ENCODE results near the gene PTPRQ. TPM values are rescaled to one million over a fixed set of nuclear protein-coding genes. Genes with fewer than 3 reads are reported as not detected.

PTPRQ gene, protein sequence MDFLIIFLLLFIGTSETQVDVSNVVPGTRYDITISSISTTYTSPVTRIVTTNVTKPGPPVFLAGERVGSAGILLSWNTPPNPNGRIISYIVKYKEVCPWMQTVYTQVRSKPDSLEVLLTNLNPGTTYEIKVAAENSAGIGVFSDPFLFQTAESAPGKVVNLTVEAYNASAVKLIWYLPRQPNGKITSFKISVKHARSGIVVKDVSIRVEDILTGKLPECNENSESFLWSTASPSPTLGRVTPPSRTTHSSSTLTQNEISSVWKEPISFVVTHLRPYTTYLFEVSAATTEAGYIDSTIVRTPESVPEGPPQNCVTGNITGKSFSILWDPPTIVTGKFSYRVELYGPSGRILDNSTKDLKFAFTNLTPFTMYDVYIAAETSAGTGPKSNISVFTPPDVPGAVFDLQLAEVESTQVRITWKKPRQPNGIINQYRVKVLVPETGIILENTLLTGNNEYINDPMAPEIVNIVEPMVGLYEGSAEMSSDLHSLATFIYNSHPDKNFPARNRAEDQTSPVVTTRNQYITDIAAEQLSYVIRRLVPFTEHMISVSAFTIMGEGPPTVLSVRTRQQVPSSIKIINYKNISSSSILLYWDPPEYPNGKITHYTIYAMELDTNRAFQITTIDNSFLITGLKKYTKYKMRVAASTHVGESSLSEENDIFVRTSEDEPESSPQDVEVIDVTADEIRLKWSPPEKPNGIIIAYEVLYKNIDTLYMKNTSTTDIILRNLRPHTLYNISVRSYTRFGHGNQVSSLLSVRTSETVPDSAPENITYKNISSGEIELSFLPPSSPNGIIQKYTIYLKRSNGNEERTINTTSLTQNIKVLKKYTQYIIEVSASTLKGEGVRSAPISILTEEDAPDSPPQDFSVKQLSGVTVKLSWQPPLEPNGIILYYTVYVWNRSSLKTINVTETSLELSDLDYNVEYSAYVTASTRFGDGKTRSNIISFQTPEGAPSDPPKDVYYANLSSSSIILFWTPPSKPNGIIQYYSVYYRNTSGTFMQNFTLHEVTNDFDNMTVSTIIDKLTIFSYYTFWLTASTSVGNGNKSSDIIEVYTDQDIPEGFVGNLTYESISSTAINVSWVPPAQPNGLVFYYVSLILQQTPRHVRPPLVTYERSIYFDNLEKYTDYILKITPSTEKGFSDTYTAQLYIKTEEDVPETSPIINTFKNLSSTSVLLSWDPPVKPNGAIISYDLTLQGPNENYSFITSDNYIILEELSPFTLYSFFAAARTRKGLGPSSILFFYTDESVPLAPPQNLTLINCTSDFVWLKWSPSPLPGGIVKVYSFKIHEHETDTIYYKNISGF (N-terminal part only)
- total RNA-seq (2014; rRNA removed; shearing (Covaris generic)) (0.11 and 0.76 TPM in 2 replicates), polyA plus RNA-seq (2016; fragmentation: Nextera tagmentation; extraction: Ambion mirVana) (0.15 and 0.18 TPM in 2 replicates)

DNA sequence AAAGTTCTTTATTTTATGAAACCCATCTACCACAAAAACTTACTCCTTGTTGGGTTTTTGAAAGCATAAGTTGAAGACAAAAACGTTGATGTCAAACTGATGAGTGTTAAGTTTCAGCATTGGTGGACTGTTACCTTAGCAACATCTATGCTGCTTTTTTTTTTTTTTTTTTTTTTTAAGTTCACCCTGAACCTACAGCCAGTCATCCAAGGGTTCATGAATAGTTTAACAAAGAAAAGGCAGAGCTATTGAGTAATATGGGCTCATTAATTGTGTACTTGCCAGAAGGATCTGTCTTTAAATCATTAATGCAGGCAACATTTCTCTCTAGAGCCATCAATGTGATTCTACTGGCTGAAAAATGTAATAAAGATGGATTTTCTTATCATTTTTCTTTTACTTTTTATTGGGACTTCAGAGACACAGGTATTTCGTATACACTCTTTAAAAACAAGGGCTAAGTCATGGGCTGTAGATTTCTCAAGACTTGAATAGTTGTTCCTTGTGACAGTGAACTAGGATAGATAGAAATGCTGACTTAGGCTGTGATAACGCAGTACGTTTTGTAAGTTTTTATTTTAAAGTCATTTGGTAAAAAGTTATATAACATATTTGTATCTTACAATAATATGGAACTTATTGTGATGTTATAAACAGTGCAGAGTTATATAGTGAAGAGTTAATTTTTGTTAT is at the start of gene PTPRQ:
Gene PTPRQ, plus strand, starts transcription at position 262 of the 693 bp plus-strand sequence. Its CDS starts 111 bp downstream, at position 373.
- Histone ChIP-seq H3K4me1 (ENCODE audit: insufficient read depth) (peaks cover 48% of the 10 kb centered on the region), H4K20me1 (ENCODE audit: insufficient read depth) (no peaks in the 10 kb centered on the region), H3K4me2 (ENCODE audit: unreplicated experiment) (peak within 1 kb of the TSS; percentile 45), H3K9me2 (ENCODE audit: insufficient read depth) (no peaks in the 10 kb centered on the region), H3K9ac (no peak within 1 kb of the TSS), H3F3A (ENCODE audit: insufficient read depth) (peaks cover 6% of the 10 kb centered on the region; the same call in 1 of the 2 replicates), H3K27ac (no peak within 1 kb of the TSS), H3K4me3 (peak within 1 kb of the TSS; percentile 19), H3K36me3 (ENCODE audit: low read depth) (no peaks in the 10 kb centered on the region), H3K27me3 (replicated peaks; ENCODE audit: insufficient read depth) (no peaks in the 10 kb centered on the region), H3K9me3 (ENCODE audit: low read depth) (no peaks in the 10 kb centered on the region), H3K79me2 (ENCODE audit: insufficient read depth) (no peaks in the 10 kb centered on the region), H2AFZ (peak within 1 kb of the TSS; percentile 26; the same call in 1 of the 2 replicates)
- peak; percentile 43 for DNase-seq
- whole genome bisulfite sequencing, 2 experiments (ENCODE audit: low coverage in 1 of 2, low lambda C conversion rate in 2 of 2, missing lambda C conversion rate in 2 of 2) = 48 to 55% methylated on average over 4 of the region's 4 CpGs
- in situ Hi-C loops (cut with MboI) = no loop called here
- TF ChIP-seq EZH2phosphoT487 (IDR thresholded peaks at IDR 0.05; ENCODE audit: insufficient read depth, low read depth) = no peak
- TF ChIP-seq EZH2 (IDR thresholded peaks at IDR 0.05; ENCODE audit: insufficient read depth, poor library complexity, severe bottlenecking) = no peak

DNA sequence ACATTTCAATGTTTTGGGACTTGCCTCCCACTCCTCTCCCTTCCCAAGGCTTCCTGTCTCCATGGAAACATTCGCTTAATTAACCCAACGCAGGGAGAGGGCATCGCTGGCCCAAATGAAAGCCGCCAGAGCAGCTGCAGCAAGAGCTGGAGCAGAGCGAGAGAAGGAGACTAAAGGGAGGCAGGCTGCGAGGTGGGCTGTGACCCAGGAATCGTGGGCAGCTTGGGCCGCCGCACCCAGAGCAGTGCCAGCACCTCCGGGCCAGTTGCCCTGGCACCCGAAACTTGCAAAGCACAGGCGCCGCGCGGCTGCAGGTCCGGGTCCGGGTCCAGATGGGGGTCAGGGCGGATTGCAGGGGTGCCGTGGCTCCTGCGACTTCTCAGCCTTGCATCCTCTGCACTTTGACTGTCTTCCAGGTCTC is 43.5 kb upstream of the PTPRQ start:
- H2AFZ ChIP-seq = peak overlapping the region; percentile 42
- H3K4me3 ChIP-seq = no peak overlapping the region
- no peaks in the 10 kb centered on the region for H3K36me3 ChIP-seq (ENCODE audit: low read depth)
- WGBS, 2 experiments (ENCODE audit: low coverage in 1 of 2, low lambda C conversion rate in 2 of 2, missing lambda C conversion rate in 2 of 2) = 43 to 50% methylated on average over 19 to 20 of the region's 20 CpGs
- no peak for DNase-seq
- H3K79me2 ChIP-seq (ENCODE audit: insufficient read depth) = no peaks in the 10 kb centered on the region
- in situ Hi-C loops (cut with MboI) = loop anchor here (25.0 kb wide), 1 partner anchor 537 kb away; the partner anchor contains the start of gene LIN7A
- H4K20me1 ChIP-seq (ENCODE audit: insufficient read depth) = no peaks in the 10 kb centered on the region
- no peaks in the 10 kb centered on the region for H3K27me3 ChIP-seq (replicated peaks; ENCODE audit: insufficient read depth)
- no peak overlapping the region for H3K9ac ChIP-seq
- H3K4me2 ChIP-seq (ENCODE audit: unreplicated experiment) = peak overlapping the region; percentile 16
- H3F3A ChIP-seq (ENCODE audit: insufficient read depth) = no peaks in the 10 kb centered on the region
- TF ChIP-seq EZH2phosphoT487 (IDR thresholded peaks at IDR 0.05; ENCODE audit: insufficient read depth, low read depth) (no peak), EZH2 (IDR thresholded peaks at IDR 0.05; ENCODE audit: insufficient read depth, poor library complexity, severe bottlenecking) (no peak)
- H3K4me1 ChIP-seq (ENCODE audit: insufficient read depth) = no peaks in the 10 kb centered on the region
- no peak overlapping the region for H3K27ac ChIP-seq
- no peaks in the 10 kb centered on the region for H3K9me2 ChIP-seq (ENCODE audit: insufficient read depth)
- H3K9me3 ChIP-seq (ENCODE audit: low read depth) = no peaks in the 10 kb centered on the region

- H3K4me2 ChIP-seq (ENCODE audit: unreplicated experiment) = peak overlapping the region; percentile 16
- H3K27me3 ChIP-seq (replicated peaks; ENCODE audit: insufficient read depth) = no peaks in the 10 kb centered on the region
- no peaks in the 10 kb centered on the region for H3K79me2 ChIP-seq (ENCODE audit: insufficient read depth)
- no peak for DNase-seq
- WGBS, 2 experiments (ENCODE audit: low coverage in 1 of 2, low lambda C conversion rate in 2 of 2, missing lambda C conversion rate in 2 of 2) = 70 to 77% methylated on average over 3 of the region's 3 CpGs
- no peaks in the 10 kb centered on the region for H3K9me2 ChIP-seq (ENCODE audit: insufficient read depth)
- no peaks in the 10 kb centered on the region for H3K36me3 ChIP-seq (ENCODE audit: low read depth)
- H3K27ac ChIP-seq = no peak overlapping the region
- H3F3A ChIP-seq (ENCODE audit: insufficient read depth) = no peaks in the 10 kb centered on the region
- no peaks in the 10 kb centered on the region for H3K4me1 ChIP-seq (ENCODE audit: insufficient read depth)
- TF ChIP-seq EZH2phosphoT487 (IDR thresholded peaks at IDR 0.05; ENCODE audit: insufficient read depth, low read depth) (no peak), EZH2 (IDR thresholded peaks at IDR 0.05; ENCODE audit: insufficient read depth, poor library complexity, severe bottlenecking) (no peak)
- in situ Hi-C loops (cut with MboI) = loop anchor here (25.0 kb wide), 1 partner anchor 536 kb away; the partner anchor contains the start of gene LIN7A
- H4K20me1 ChIP-seq (ENCODE audit: insufficient read depth) = no peaks in the 10 kb centered on the region
- peak overlapping the region; percentile 42 for H2AFZ ChIP-seq
- H3K9ac ChIP-seq = no peak overlapping the region
- H3K9me3 ChIP-seq (ENCODE audit: low read depth) = no peaks in the 10 kb centered on the region
- no peak overlapping the region for H3K4me3 ChIP-seq
These were observed 42.8 kb upstream of the PTPRQ start for GRCh38 chr12:80401191-80401590.

Data from GM23248 (cell line).